Measurements from ENCODE around the gene IARS2. TPM values are rescaled to one million over a fixed set of nuclear protein-coding genes. Genes with fewer than 3 reads are reported as not detected.

The IARS2 gene
- total and polyA plus RNA-seq, 2 donors (not counting 3 experiments of a cell fraction or from before 2014, with no cell fraction given): 15.5 to 62.8 TPM

DNA sequence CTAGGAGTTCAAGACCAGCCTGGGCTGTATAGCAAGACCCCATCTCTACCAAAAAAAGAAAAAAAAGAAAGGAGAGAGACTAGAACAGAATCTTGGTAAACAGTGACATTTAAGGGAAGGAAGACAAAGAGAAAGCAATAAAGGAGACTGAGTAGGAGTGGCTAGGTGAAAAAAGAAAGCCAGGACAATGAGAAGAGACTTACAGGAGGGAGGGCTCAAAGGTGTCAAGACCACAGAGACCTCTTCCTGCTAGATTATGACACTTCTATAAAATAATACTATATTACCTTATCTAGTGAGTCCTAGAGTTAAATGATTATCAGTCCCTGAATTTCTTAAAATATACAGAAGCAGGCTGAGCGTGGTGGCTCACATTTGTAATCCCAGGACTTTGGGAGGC lies 37.6 kb upstream of the IARS2 start:
- Histone ChIP-seq H3K9me3 (replicated peaks; ENCODE audit: control insufficient read depth, insufficient read depth, low read length) (no peaks in the 10 kb centered on the region), H3K4me3 (replicated peaks in 1 of 3; ENCODE audit: insufficient read depth in 1 of 3, low read depth in 1 of 3, low read length in 3 of 3) (no peak overlapping the region), H3K27ac (ENCODE audit: insufficient read depth, low read depth, low read length) (no peak overlapping the region), H3K4me1 (ENCODE audit: control insufficient read depth, extremely low read depth, insufficient read depth, low read length) (no peaks in the 10 kb centered on the region), H4K20me1 (replicated peaks; ENCODE audit: control insufficient read depth, extremely low read depth, insufficient read depth, low read length) (no peaks in the 10 kb centered on the region), H3K79me2 (ENCODE audit: control insufficient read depth, insufficient read depth, low read length) (no peaks in the 10 kb centered on the region), H3K36me3 (ENCODE audit: control insufficient read depth in 2 of 2, extremely low read depth in 1 of 2, insufficient read depth in 2 of 2, low read length in 2 of 2) (no peaks in the 10 kb centered on the region), H3K9ac (replicated peaks; ENCODE audit: extremely low read depth, insufficient read depth, low read length) (no peak overlapping the region), H3K27me3 (ENCODE audit: control insufficient read depth in 2 of 2, insufficient read depth in 2 of 2, low read length in 2 of 2) (no peaks in the 10 kb centered on the region), H2AFZ (ENCODE audit: low read depth, low read length) (no peak overlapping the region), H3K9me1 (replicated peaks; ENCODE audit: control insufficient read depth, extremely low read depth, insufficient read depth, low read length) (no peaks in the 10 kb centered on the region), H3K4me2 (ENCODE audit: insufficient read depth, low read length) (no peak overlapping the region)
- no TSS peak for BruUV-seq (replicated peaks)
- dilution Hi-C loops (cut with MboI; ENCODE audit: extremely low pct_ligation_motif_present, low sequenced_read_pairs) (no loop called here), intact Hi-C loops (cut with micrococcal nuclease) (no loop called here)
- no peak for FAIRE-seq
- ChIA-PET POLR2A (no interaction called here), CTCF (interaction anchor here (1.6 kb wide), 1 partner anchor 57 kb away, joined by 3 read pairs; no protein-coding TSS in a partner anchor)
- no peak for TF ChIP-seq EZH2 (IDR thresholded peaks at IDR 0.05; ENCODE audit: borderline replicate concordance, low read depth, low read length, severe bottlenecking)
- TF ChIP-seq, protein P1, sequence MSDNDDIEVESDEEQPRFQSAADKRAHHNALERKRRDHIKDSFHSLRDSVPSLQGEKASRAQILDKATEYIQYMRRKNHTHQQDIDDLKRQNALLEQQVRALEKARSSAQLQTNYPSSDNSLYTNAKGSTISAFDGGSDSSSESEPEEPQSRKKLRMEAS (IDR thresholded peaks at IDR 0.05; ENCODE audit: insufficient read depth, insufficient read length): no peak
- TF ChIP-seq GATA2 (IDR thresholded peaks at IDR 0.05; ENCODE audit: insufficient read depth, insufficient read length, low read depth, low read length): no peak
- TF ChIP-seq MYC (IDR thresholded peaks at IDR 0.05; ENCODE audit: low read depth, low read length): no peak
- TF ChIP-seq, protein P2, sequence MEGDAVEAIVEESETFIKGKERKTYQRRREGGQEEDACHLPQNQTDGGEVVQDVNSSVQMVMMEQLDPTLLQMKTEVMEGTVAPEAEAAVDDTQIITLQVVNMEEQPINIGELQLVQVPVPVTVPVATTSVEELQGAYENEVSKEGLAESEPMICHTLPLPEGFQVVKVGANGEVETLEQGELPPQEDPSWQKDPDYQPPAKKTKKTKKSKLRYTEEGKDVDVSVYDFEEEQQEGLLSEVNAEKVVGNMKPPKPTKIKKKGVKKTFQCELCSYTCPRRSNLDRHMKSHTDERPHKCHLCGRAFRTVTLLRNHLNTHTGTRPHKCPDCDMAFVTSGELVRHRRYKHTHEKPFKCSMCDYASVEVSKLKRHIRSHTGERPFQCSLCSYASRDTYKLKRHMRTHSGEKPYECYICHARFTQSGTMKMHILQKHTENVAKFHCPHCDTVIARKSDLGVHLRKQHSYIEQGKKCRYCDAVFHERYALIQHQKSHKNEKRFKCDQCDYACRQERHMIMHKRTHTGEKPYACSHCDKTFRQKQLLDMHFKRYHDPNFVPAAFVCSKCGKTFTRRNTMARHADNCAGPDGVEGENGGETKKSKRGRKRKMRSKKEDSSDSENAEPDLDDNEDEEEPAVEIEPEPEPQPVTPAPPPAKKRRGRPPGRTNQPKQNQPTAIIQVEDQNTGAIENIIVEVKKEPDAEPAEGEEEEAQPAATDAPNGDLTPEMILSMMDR (IDR thresholded peaks at IDR 0.05; ENCODE audit: extremely low read depth in 1 of 2, insufficient read depth in 1 of 2, low read depth in 1 of 2, low read length in 2 of 2): no peak
- DNase-seq (ENCODE audit: low read depth, low spot score): no peak

DNA sequence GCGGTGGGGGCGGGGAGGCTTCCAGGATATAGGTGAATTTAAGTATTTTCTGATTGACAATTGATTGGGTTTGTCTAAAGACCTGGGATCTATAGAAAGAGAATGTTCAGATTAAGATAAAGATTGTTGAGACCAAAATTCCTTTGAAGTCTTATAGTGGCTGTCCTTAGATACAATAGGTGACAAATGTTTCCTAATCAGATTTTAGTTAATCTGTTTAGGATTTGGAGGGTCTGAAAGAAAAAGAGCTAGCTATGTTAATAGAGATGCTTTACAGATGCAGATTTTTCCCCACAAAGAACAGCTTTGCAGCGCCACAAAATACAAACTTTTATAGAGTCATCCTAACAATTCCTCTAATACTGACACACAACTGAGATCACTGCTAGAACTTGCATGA lies 33.1 kb upstream of the IARS2 start:
- Histone ChIP-seq H3K27me3 (ENCODE audit: control insufficient read depth in 2 of 2, insufficient read depth in 2 of 2, low read length in 2 of 2) (no peaks in the 10 kb centered on the region), H3K79me2 (ENCODE audit: control insufficient read depth, insufficient read depth, low read length) (no peaks in the 10 kb centered on the region), H3K27ac (ENCODE audit: insufficient read depth, low read depth, low read length) (no peak overlapping the region), H4K20me1 (replicated peaks; ENCODE audit: control insufficient read depth, extremely low read depth, insufficient read depth, low read length) (no peaks in the 10 kb centered on the region), H3K9me3 (replicated peaks; ENCODE audit: control insufficient read depth, insufficient read depth, low read length) (no peaks in the 10 kb centered on the region), H2AFZ (ENCODE audit: low read depth, low read length) (no peak overlapping the region), H3K9me1 (replicated peaks; ENCODE audit: control insufficient read depth, extremely low read depth, insufficient read depth, low read length) (no peaks in the 10 kb centered on the region), H3K9ac (replicated peaks; ENCODE audit: extremely low read depth, insufficient read depth, low read length) (no peak overlapping the region), H3K36me3 (ENCODE audit: control insufficient read depth in 2 of 2, extremely low read depth in 1 of 2, insufficient read depth in 2 of 2, low read length in 2 of 2) (peaks cover 3 to 7% of the 10 kb centered on the region in 2 experiments), H3K4me1 (ENCODE audit: control insufficient read depth, extremely low read depth, insufficient read depth, low read length) (no peaks in the 10 kb centered on the region), H3K4me3 (replicated peaks in 1 of 3; ENCODE audit: insufficient read depth in 1 of 3, low read depth in 1 of 3, low read length in 3 of 3) (no peak overlapping the region), H3K4me2 (ENCODE audit: insufficient read depth, low read length) (no peak overlapping the region)
- FAIRE-seq (no peak), DNase-seq (ENCODE audit: low read depth, low spot score) (no peak)
- POLR2A ChIA-PET: no interaction called here
- dilution Hi-C loops (cut with MboI; ENCODE audit: extremely low pct_ligation_motif_present, low sequenced_read_pairs) (no loop called here), intact Hi-C loops (cut with micrococcal nuclease) (no loop called here)
- CTCF ChIA-PET: no interaction called here
- TF ChIP-seq EZH2 (IDR thresholded peaks at IDR 0.05; ENCODE audit: borderline replicate concordance, low read depth, low read length, severe bottlenecking) (no peak), GATA2 (IDR thresholded peaks at IDR 0.05; ENCODE audit: insufficient read depth, insufficient read length, low read depth, low read length) (no peak), POLR2A (IDR thresholded peaks at IDR 0.05; ENCODE audit: low read depth, low read length) (no peak), MYC (IDR thresholded peaks at IDR 0.05; ENCODE audit: low read depth, low read length) (no peak)
- TF ChIP-seq, protein P2 (IDR thresholded peaks at IDR 0.05; ENCODE audit: extremely low read depth in 1 of 2, insufficient read depth in 1 of 2, low read depth in 1 of 2, low read length in 2 of 2): no peak
- no TSS peak for BruUV-seq (replicated peaks)

All from endothelial cell of umbilical vein (primary cell).